Kidney (tissue), 14 donors: ENCODE data around the gene PIEZO2. TPM values are rescaled to one million over a fixed set of nuclear protein-coding genes. Genes with fewer than 3 reads are reported as not detected.

Source experiments
- DNase-seq, 5 donors: peaks; one replicate each; pipeline ENCODE4 v3.0.0-alpha.2; 2013 to 2020
- FAIRE-seq: peaks from 2 replicates; lab custom pipeline; 2012; peaks lifted over from hg19 to GRCh38; lab: Jason Lieb, UNC
- H3K27ac ChIP-seq, 2 donors: one replicate each; pipeline ENCODE4 v1.7.0; 2013; ENCODE audit warnings: low read depth in 2 of 2, low read length in 2 of 2, inconsistent platforms in 1 of 2
- H3K27me3 ChIP-seq: one replicate; pipeline ENCODE4 v1.7.1; 2013; ENCODE audit warnings: low read length, inconsistent platforms; ENCODE audit not compliant: control insufficient read depth, insufficient read depth
- H3K36me3 ChIP-seq, 3 donors: one replicate each; pipeline versions ENCODE4 v1.7.0 to v1.7.1; 2013; ENCODE audit warnings: low read length in 3 of 3, control low read depth in 1 of 3, inconsistent platforms in 1 of 3; ENCODE audit not compliant: insufficient read depth in 3 of 3, control insufficient read depth in 2 of 3
- H3K4me1 ChIP-seq, 3 donors: one replicate each; pipeline versions ENCODE4 v1.7.0 to v1.7.1; 2013; ENCODE audit warnings: low read length in 3 of 3, inconsistent platforms in 1 of 3, low read depth in 1 of 3; ENCODE audit not compliant: control insufficient read depth in 2 of 3, insufficient read depth in 2 of 3
- H3K4me3 ChIP-seq, 3 donors: one replicate each; pipeline versions ENCODE4 v1.7.0 to v1.8.1; 2013; ENCODE audit warnings: low read length in 3 of 3, control low read depth in 1 of 3, inconsistent platforms in 1 of 3
- H3K9ac ChIP-seq, 3 donors: one replicate each; pipeline versions ENCODE4 v1.7.0 to v1.7.1; 2013; ENCODE audit warnings: low read length in 3 of 3, control low read depth in 1 of 3, inconsistent platforms in 1 of 3
- H3K9me3 ChIP-seq, 3 donors: one replicate each; pipeline versions ENCODE4 v1.7.0 to v1.7.1; 2013; ENCODE audit warnings: low read length in 3 of 3, control low read depth in 1 of 3, inconsistent platforms in 1 of 3; ENCODE audit not compliant: control insufficient read depth in 2 of 3, insufficient read depth in 1 of 3
- intact Hi-C: fragments of 100-400 bp; cut with DNase I; formaldehyde crosslinking; loops from one replicate; pipeline ENCODE4 v1.11.1; 2022
- polyA plus RNA-seq: library from polyadenylated mRNA; stranded (reverse); fragments of 350-450 nt; fragmentation: Illumina TruSeq; extraction: RNeasy Lipid Tissue Mini Kit (QIAGEN cat#74804); gene quantifications from one replicate; pipeline ENCODE4 v1.2.3, GENCODE V29; 2014; ENCODE audit warnings: low read depth, low replicate concordance; ENCODE audit not compliant: insufficient read depth
- total RNA-seq: library from RNA; stranded (reverse); fragmentation: NEBNext Ultra II Directional; extraction: Animal tissue kit (Norgen Biotek cat#: 25700); gene quantifications from one replicate; pipeline ENCODE4 v1.2.1, GENCODE V29; 2021
- TF ChIP-seq, protein P1 (sequence below): IDR thresholded peaks from 3 replicates; pipeline ENCODE4 v1.5.1; 2012; ENCODE audit warnings: mild to moderate bottlenecking, moderate library complexity, borderline replicate concordance; ENCODE audit not compliant: insufficient read depth; ENCODE audit errors: extremely low read depth
- donor health status: control.
- donor health status: control.
- donor health status: control.
- donor health status: control.
- donor health status: control.
- donor health status: DM: yes; HTN: yes; CAD: no.
- donor health status: Normal renal cell carcinoma (clear cell type).

The PIEZO2 gene
- total and polyA plus RNA-seq, 2 donors from 2014 or later, result 1.1 to 4.1 TPM

DNA sequence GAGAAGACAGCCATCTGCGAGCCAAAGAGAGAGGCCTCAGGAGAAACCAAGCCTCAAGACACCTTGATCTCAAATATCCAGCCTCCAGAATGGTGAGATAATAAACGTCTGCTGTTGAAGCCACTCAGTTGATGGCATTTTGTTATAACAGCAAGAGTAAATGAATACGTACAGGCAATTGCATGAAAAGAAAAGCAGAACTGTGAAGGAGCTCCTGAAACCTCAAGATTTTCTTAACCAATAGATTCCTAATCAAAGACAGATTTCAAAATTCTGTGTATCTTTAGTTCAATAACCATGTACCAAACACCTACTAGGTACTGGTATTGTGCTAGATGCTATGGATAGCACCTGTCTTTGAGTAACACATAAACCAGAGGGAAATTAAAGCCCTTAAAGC is 139.5 kb downstream of the PIEZO2 start:
- H3K27ac ChIP-seq, result no peak overlapping the region
- no peak overlapping the region for H3K4me3 ChIP-seq
- TF ChIP-seq, protein P1, sequence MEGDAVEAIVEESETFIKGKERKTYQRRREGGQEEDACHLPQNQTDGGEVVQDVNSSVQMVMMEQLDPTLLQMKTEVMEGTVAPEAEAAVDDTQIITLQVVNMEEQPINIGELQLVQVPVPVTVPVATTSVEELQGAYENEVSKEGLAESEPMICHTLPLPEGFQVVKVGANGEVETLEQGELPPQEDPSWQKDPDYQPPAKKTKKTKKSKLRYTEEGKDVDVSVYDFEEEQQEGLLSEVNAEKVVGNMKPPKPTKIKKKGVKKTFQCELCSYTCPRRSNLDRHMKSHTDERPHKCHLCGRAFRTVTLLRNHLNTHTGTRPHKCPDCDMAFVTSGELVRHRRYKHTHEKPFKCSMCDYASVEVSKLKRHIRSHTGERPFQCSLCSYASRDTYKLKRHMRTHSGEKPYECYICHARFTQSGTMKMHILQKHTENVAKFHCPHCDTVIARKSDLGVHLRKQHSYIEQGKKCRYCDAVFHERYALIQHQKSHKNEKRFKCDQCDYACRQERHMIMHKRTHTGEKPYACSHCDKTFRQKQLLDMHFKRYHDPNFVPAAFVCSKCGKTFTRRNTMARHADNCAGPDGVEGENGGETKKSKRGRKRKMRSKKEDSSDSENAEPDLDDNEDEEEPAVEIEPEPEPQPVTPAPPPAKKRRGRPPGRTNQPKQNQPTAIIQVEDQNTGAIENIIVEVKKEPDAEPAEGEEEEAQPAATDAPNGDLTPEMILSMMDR, result no peak
- FAIRE-seq, result no peak
- intact Hi-C loops, result no loop called here
- no peaks in the 10 kb centered on the region for H3K27me3 ChIP-seq
- no peak overlapping the region for H3K9ac ChIP-seq
- H3K9me3 ChIP-seq, result no peaks in the 10 kb centered on the region
- no peak for DNase-seq
- H3K36me3 ChIP-seq, result no peaks in the 10 kb centered on the region
- no peaks in the 10 kb centered on the region for H3K4me1 ChIP-seq

DNA sequence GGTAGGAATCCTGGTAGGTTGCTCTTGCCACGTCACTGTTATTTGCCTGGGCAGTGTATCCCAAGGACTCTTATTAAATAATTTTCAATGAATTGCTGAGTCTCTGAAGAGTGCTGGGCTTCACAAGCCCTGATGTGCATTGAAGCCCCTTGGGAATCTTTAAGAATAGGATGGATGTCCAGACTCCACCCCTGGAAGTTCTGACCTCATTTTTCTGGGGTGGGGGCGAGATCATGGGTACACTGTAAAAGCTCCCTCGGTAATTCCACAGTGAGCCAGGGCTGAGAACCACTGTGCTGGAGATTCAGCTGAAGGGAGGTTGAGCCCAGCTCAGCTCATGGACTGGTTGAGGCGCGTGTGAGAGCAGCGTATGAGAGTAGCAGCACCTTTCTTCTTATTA is 140.2 kb downstream of the PIEZO2 start:
- Histone ChIP-seq H3K9ac (no peak overlapping the region), H3K9me3 (no peaks in the 10 kb centered on the region), H3K4me3 (no peak overlapping the region), H3K27me3 (no peaks in the 10 kb centered on the region), H3K27ac (no peak overlapping the region), H3K4me1 (no peaks in the 10 kb centered on the region), H3K36me3 (no peaks in the 10 kb centered on the region)
- intact Hi-C loops, result no loop called here
- TF ChIP-seq, protein P1, result no peak
- FAIRE-seq (no peak), DNase-seq (no peak)

DNA sequence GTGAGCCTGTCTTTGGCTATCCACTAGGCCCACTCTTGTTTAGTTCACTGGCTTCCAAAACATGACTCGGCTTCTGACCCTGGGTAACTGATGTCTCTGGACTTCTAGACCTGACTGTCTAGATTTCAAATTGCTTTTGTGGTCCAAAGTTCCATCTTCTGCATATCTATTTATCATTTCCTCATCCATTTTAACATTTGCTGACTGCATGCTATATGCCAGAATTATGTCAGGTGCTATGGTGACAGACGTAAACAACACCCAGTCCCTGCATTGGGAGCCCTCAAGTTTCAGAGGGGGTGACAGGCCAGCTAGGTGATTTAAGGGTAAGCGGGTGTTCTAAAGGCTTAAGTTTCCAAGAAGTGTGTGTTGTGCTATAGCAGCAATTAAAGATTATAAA is 140.9 kb downstream of the PIEZO2 start:
- TF ChIP-seq, protein P1, result no peak
- H3K9ac ChIP-seq, result no peak overlapping the region
- H3K4me1 ChIP-seq, result no peaks in the 10 kb centered on the region
- H3K9me3 ChIP-seq, result no peaks in the 10 kb centered on the region
- DNase-seq (peak in 3 of 5 donors; percentile 59 to 78 (median 77)), FAIRE-seq (no peak)
- no peaks in the 10 kb centered on the region for H3K36me3 ChIP-seq
- H3K27ac ChIP-seq, result no peak overlapping the region
- no peak overlapping the region for H3K4me3 ChIP-seq
- no peaks in the 10 kb centered on the region for H3K27me3 ChIP-seq
- intact Hi-C loops, result no loop called here

DNA sequence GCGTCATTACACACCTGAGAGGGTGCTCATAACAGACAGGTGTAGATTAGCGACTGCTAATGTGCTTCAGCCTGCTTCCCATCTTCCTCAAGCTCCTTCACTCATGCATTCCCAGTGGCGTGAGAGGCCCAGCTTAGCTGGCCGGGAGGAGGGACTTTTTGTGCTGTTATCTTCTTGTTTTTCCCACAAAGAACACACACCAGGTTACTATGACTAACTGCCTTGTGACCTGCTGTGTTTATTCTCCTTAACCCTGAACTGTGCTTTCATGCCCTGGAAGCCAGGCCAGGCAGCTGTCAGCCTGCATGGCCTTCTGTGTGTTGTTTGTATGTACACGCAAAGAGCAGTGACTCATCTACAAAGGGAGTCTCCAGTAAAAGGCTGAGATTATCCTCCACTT is 143.8 kb downstream of the PIEZO2 start:
- H3K4me1 ChIP-seq, result no peaks in the 10 kb centered on the region
- H3K9ac ChIP-seq, result no peak overlapping the region
- FAIRE-seq (no peak), DNase-seq (no peak)
- H3K9me3 ChIP-seq, result no peaks in the 10 kb centered on the region
- H3K36me3 ChIP-seq, result no peaks in the 10 kb centered on the region
- intact Hi-C loops, result no loop called here
- TF ChIP-seq, protein P1, result no peak
- no peak overlapping the region for H3K27ac ChIP-seq
- no peak overlapping the region for H3K4me3 ChIP-seq
- H3K27me3 ChIP-seq, result no peaks in the 10 kb centered on the region
